Amniotic epithelial cell (primary cell): ENCODE data around the gene BACH2.
"Not testable (repeated sequence)": the region's sequence is repeated elsewhere in the genome, so short reads cannot be mapped to it uniquely, and the experiment has no call there.

ENCODE experiments used
- DNase-seq: peaks from one replicate; pipeline ENCODE4 v3.0.0-alpha.2; 2010; ENCODE audit warnings: low read depth

BACH2 gene

DNA sequence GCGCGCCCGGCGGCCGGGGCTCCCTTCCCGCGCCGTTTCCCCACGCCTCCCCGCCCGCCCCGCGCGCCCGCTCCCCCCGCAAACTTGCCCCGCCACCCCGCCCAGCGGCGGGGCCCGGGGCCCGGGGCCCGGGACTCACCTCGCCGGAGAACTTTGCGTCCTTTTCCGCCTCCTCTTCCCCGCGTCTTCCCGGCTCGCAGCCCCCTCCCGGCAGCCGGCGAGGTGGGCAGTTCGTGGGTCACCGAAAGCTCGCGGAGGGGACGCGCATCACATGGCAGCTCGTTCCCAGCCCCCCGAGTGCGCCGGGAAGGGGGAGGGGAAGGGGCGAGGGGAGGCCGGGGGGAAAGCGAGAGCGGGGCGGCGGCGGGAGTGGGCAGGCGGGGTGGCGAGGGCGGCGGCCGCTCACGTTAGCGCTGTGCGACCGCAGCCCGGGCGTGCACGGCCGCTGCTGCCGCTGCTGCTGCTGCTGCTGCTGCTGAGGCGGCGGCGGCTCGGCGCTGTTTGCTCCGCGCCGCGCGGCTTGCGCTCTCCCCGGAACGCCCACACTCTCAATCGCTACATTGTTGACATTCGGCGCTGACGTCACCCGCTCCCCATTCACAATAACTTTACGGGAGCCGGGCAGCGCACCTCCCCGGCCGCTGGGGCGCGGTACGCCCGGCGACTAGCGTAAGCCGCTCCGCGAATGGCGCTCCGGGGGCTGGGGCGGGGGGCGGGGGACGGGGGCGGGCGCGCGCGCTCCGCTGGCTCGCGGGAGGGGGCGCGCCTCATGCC lies at the start of gene BACH2:
Gene BACH2 (minus strand): TSS at position 503 of the 774 bp plus-strand sequence. CDS start 287,999 bp downstream, outside the sequence.
- DNase-seq: peak; percentile 85

DNA sequence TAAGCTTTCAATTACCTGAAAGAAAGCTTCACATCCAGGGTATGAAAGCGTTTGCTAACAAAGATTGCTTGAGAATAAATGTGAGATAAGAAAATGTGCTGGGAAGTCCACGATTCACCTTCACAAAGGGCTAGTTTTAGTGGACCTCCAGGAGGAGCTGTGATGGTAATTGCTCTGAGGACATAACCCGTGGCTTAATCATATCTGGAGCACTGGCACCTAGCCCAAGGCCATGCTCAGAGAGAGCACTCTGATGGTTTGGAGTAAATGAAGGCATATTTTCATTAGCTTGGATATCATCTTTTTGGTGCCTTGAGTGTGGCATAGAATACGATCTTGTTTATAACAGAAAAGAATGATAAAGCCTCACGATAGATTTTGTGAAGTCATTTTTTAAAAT lies 46.9 kb upstream of the BACH2 start:
- peak; percentile 80 for DNase-seq

DNA sequence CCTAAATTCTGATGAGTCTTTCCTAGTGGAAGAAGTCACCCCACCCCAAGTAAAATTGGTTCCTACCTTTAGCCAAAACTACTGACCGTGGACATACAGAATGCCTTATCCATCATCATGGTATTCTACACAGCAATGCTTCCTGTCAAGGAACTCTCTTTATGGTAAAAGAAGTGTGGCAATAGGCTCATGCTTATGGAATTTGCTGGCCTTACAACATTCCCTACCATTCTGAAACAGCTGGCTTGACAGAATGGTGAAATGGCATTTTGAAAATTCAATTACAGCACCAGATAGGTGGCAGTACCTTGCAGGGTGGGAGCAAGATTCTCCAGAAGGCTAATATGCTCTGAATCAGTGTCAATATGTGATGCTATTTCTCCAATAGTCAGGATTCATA lies 41.8 kb upstream of the BACH2 start:
- peak; percentile 72 for DNase-seq

DNA sequence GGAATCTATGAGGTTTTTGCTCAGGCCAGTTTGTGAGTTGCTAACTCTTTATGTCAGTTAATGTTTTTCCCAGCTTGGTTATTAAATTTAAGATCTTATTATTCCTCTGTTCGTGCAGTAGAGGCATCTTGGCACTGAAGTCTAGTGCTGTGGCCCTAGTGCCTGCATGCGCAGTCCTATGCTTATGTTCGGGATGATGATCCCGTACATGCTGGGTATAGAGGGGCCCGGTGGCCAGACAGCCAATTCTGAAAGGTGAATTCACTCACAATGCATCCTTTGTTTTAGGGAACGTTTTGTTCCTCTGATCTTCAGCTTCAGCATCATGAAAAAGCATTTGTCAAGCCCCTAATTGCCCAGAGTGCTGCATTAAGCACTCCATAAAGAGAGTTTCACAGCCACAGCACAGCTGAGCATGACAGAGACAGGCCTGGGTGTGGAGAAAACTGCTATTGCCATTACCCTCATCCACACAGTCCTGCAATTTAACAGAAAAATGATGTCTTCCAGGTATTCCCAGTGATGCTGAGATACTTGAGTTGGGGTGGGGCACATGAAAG lies 39.8 kb upstream of the BACH2 start:
- DNase-seq: no peak

DNA sequence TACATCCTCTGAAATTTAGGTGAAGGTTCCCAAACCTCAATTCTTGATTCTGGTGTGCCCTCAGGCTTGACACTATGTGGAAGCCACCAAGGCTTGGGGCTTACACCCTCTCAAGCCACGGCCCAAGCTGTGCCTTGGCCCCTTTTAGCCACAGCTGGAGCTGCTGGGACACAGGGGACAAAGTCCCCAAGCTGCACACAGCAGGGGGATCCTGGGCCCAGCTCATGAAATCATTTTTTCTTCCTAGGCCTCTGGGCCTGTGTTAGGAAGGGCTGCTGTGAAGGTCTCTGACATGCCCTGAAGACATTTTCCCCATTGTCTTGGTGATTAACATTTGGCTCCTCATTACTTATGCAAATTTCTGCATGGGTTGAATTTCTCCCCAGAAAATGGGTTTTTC lies 37.3 kb upstream of the BACH2 start:
- no peak for DNase-seq

- not testable (repeated sequence) for DNase-seq
These were observed 36.4 kb upstream of the BACH2 start for GRCh38 chr6:90332978-90333543.

DNA sequence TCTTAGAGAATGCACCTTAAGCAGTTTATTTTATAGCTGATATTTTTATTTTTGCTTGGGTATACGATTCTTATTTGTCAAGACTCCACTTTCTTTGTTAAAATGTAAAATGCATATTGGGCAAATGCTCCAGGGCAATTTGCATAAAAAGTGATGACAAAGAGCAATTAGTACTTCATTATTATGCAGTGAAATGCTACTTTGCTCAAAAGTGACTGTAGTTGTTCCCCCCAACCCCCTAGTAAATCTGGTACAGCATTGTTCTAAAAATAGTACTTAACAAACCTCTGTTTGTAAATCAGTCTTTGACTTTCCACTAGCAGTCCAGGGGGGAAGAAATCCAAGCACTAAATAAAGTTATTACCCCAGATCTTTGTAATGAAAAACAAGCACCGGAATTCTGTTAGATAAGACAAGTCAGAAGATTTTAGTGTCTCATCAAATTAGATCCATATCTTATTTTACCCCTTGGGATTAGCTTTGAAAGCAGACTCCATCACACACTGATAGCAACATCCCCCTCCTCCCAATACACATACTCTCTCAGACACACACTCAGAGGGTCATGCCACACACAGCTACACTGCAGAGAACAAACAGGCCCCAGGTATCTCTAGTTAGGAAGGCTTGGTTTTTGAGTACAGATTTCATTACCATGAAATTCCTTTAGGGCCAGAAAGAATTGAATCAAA lies 32.9 kb upstream of the BACH2 start:
- DNase-seq: peak; percentile 4

DNA sequence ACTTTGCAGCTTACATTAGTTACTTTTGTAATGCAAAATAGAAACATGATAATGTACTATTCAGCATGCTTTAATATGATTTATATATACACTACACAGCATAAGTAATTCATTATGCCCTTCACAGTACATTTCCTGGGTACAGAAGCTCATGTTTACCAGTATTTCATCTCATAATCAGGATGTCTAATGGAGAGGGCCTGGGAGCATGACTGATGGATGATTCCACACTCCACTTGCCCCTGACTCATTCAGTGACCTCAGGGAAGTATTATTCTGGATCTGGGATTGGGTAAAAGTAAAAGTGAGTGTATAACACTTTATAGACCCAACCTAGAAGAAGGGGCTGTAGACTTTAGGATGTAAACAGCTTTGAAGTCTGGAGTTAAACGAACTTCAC lies 31.4 kb upstream of the BACH2 start:
- peak; percentile 91 for DNase-seq

DNA sequence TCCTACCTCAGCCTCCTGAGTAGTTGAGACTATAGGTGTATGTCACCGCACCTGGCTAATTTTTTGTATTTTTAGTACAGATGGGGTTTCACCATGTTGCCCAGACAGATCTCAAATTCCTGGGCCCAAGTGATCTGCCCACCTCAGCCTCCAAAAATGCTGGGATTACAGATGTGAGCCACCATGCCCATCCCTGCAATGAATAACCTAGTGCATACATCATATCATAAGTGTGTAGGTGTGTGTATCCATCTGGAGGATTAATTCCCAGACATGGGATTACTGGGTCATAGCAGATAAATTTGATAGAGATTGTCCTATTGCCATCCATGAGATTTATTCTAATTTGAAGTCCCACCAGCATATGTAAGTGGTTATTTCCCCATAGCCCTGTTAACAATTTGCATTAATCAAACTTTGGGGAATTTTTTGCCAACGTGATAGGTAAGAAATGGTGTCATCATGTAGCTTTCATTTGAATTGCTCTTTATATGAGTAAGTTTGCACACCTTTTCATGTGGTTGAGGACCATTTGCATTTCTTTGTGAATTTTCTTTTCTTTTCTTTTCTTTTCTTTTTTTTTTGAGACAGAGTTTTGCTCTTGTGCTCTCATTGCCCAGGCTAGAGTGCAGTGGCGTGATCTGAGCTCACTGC lies 29.9 kb upstream of the BACH2 start:
- no peak for DNase-seq

DNA sequence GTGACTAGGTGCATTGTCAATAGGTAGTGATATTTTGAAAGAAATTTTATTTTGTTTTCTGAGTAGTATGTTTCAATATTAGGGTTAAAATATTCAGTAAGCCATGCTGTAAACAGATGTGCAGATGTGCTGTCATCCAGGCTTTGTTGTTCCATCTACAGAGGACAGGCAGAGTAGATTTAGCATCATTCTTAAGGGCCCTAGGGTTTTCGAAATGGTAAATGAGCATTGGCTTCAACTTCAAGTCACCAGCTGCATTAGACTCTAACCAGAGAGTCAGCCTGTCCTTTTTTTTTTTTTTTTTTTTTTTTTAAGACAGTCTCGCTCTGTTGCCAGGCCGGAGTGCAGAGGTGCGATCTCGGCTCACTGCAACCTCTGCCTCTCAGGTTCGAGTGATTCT lies 27.1 kb upstream of the BACH2 start:
- DNase-seq: no peak

- DNase-seq: peak; percentile 41
These were observed 26.4 kb upstream of the BACH2 start for GRCh38 chr6:90322976-90323474.

DNA sequence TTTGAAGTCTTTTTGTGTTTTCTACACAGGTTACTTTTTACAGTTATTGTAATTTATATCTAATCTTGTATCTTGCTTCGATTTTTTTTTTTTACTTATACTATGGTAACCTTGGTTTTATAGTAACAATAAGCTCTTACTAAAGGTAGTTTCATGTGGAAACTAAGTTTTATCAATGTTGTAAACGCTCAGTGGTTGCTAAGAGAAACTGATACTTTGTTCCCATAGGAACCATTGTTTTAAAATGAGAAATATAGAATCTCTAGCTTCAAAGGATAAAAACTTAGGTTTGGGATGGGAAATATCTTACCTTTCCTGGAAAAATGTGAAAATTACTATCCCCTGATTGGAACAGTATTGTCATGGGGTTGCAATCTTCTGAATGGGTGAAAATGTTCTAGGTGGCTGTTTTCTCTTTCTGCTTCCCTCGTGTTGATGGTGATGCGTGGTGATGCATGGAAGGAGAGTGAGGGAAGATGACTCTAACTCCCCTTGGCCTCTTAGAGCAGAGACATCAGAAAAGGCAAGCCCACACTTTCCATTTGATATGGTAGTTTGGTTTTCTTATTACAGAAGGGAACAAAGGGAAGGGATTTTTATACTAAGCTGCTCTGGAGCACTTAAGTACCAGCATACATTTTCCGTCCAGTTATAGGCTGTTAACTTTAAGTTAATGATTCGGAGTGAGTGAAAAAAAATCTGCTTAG lies 23.5 kb upstream of the BACH2 start:
- no peak for DNase-seq

- DNase-seq: peak; percentile 77
These were observed 22.4 kb upstream of the BACH2 start for GRCh38 chr6:90319044-90319443.

- DNase-seq: no peak
These were observed 19.3 kb upstream of the BACH2 start for GRCh38 chr6:90315986-90316385.

GRCh38 chr6:90315354-90315950 lies 18.8 kb upstream of the BACH2 start:
- no peak for DNase-seq

DNA sequence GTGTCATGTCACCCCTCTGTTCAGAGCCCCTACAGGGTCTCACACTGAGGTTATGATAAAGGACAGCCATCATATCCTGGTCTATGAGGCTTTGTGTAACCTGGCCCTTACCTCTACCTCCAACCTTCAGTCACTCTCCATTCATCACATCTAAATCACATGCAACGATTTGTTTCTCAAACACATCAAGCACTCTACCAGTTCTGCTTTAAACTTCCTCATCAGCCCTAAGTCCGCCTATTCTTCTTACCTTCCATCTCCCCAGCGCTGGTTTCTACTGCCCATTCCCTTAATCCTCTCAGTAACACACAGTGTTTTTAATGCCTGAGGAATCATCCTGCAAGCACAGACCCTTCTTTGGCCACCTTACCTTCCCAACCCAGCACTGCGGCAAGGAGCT lies 17.9 kb upstream of the BACH2 start:
- no peak for DNase-seq

DNA sequence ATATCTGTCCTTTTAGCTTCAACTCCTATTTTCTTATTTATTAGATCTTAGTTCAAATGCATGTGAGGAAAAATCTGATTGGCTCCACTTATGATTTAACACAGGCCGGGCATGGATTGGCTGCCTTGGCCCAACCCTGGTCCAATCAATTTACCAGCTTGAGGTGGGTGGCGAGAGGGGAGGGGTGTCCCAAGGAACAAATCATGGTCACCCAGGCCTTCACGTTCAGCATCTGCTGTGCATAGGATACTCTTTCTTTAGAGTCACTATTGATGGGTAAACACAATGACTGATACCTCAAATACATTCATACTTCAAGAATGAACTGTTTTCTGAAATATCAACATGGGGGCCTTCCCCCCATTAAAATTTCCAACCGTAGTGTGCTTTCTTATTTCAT lies 14.9 kb upstream of the BACH2 start:
- DNase-seq: no peak

DNA sequence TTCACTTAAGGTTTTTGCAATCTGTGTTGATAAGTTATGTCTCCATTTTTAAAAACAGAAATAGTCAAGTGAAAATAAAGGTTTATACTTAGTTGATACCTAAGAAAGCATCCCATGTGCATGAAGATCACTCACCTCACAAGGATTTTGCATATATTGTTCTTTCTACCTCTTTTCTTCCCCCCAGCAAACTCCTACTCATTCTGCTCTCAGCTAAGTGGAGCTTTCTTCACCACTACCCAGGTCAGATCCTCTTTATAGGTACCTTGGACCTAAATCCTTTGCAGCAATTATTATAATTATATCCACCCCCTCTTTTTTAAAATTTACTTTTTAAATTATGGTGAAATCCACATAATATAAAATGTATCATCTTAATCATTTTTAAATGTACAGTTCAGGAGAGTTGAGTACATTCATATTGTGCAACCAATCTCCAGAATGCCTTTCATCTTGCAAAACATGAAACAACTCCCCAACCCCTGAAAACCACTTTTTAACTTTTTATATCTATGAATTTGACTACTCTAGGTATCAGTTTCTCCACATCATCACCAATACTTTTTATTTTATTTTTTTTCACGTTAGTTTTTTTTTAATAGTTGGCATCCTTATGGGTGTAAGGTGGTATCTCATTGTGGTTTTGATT lies 9.3 kb upstream of the BACH2 start:
- DNase-seq: no peak

GRCh38 chr6:90304308-90304707 lies 7.7 kb upstream of the BACH2 start:
- no peak for DNase-seq

DNA sequence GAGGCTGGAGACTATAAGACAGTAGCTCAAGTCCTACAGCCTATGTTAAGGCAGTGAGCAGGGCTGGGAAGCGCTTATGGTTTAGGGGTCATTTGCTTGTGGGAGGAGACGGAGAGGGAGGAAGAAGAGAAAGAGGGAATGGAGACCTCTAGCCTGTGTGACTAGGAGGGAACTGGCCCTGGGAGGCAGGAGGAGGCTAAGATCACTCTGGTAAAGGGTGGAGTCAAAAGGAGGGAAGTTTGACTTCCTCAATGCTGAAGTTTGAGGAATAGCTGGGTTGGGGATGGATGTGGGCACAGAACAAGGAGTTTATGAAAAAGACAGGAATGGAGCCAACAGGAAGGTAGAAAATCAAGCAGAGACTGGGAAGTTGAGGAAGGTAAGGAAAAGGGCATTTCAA lies 6.4 kb upstream of the BACH2 start:
- no peak for DNase-seq

DNA sequence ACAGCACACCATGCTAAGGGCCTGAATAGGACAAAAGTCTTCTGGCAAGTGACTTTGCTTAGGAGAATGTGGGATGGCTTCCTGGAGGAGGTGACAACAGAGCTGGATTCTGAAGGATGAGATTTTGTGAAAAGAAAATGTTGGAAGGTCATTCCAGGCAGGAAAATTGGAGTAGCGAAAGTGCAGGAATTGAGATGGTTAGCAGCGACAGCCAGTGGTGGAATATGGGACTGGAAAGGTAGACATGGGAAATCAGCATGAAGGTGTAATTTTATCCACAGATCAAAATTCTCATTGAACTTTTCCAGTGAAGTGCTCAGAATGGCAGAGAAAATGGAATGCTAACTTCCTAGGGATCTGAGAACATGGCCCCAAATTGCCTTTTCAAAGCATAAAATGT lies 5.7 kb upstream of the BACH2 start:
- DNase-seq: no peak
